Left renal pelvis (tissue), 4 donors: ENCODE data around the gene TAF1L. TPM values are rescaled to one million over a fixed set of nuclear protein-coding genes. Genes with fewer than 3 reads are reported as not detected.
"Not testable (repeated sequence)": the region's sequence is repeated elsewhere in the genome, so short reads cannot be mapped to it uniquely, and the experiment has no call there.

Experiments used
- DNase-seq, 4 donors: peaks; one replicate each; pipeline ENCODE4 v3.0.0-alpha.2; 2013; ENCODE audit warnings: low read depth in 4 of 4, low spot score in 3 of 4
- polyA plus RNA-seq, 4 donors: library from polyadenylated mRNA; unstranded; fragments of 120-200 nt; gene quantifications; one replicate each; pipeline ENCODE4 v1.2.1, GENCODE V29; 2013; ENCODE audit not compliant: insufficient read length in 4 of 4

Gene TAF1L
- under 1 TPM; 0.03 to 0.10 (median 0.08) TPM for polyA plus RNA-seq

- no peak for DNase-seq
These were observed at the start of gene TAF1L for GRCh38 chr9:32635362-32635761. Gene TAF1L, minus strand, starts transcription at chr9:32635669. Its CDS starts 90 bp downstream, at chr9:32635579.

GRCh38 chr9:32681751-32682150 lies 46.3 kb upstream of the TAF1L start:
- no peak for DNase-seq

GRCh38 chr9:32677931-32678330 lies 42.5 kb upstream of the TAF1L start:
- DNase-seq = no peak

GRCh38 chr9:32672469-32672868 lies 37.0 kb upstream of the TAF1L start:
- no peak for DNase-seq

GRCh38 chr9:32671333-32671732 lies 35.9 kb upstream of the TAF1L start:
- DNase-seq = no peak

GRCh38 chr9:32665101-32665500 lies 29.6 kb upstream of the TAF1L start:
- no peak for DNase-seq

GRCh38 chr9:32663741-32664140 lies 28.3 kb upstream of the TAF1L start:
- no peak for DNase-seq

GRCh38 chr9:32647671-32648070 lies 12.2 kb upstream of the TAF1L start:
- DNase-seq = no peak

GRCh38 chr9:32644698-32645097 lies 9.2 kb upstream of the TAF1L start:
- DNase-seq = no peak

- DNase-seq = not testable (repeated sequence)
These were observed 2.3 kb downstream of the TAF1L start for GRCh38 chr9:32633151-32633550.

- no peak for DNase-seq
These were observed 3.5 kb downstream of the TAF1L start for GRCh38 chr9:32631991-32632390.

- no peak for DNase-seq
These were observed 8.0 kb downstream of the TAF1L start for GRCh38 chr9:32627394-32627954.

- no peak for DNase-seq
These were observed 10.1 kb downstream of the TAF1L start for GRCh38 chr9:32625320-32625719.

GRCh38 chr9:32622948-32623347 lies 12.5 kb downstream of the TAF1L start:
- DNase-seq = no peak

- DNase-seq = no peak
These were observed 17.2 kb downstream of the TAF1L start for GRCh38 chr9:32618261-32618660.

GRCh38 chr9:32606811-32607210 lies 28.7 kb downstream of the TAF1L start:
- DNase-seq = no peak

- no peak for DNase-seq
These were observed 31.3 kb downstream of the TAF1L start for GRCh38 chr9:32603914-32604852.

GRCh38 chr9:32599021-32599420 lies 36.4 kb downstream of the TAF1L start:
- DNase-seq = not testable (repeated sequence)

- DNase-seq = no peak
These were observed 38.5 kb downstream of the TAF1L start for GRCh38 chr9:32596936-32597335.

- no peak for DNase-seq
These were observed 39.2 kb downstream of the TAF1L start for GRCh38 chr9:32596096-32596865.

- no peak for DNase-seq
These were observed 44.6 kb downstream of the TAF1L start for GRCh38 chr9:32590898-32591297.
